Activated T-cell treated with anti-CD3 and anti-CD28 coated beads for 1 hour (primary cell): ENCODE results near the gene SLF2.
"Not testable (repeated sequence)": the region's sequence is repeated elsewhere in the genome, so short reads cannot be mapped to it uniquely, and the experiment has no call there.

Experiments
- DNase-seq: peaks from one replicate; pipeline ENCODE4 v3.0.0-alpha.2; 2020; ENCODE audit warnings: low read depth

Gene SLF2

GRCh38 chr10:100962351-100963080 lies 49.8 kb downstream of the SLF2 start:
- no peak for DNase-seq

- DNase-seq = no peak
Observed at GRCh38 chr10:100963826-100964225, 51.1 kb downstream of the SLF2 start.

- DNase-seq = no peak
Observed at GRCh38 chr10:100965820-100966219, 53.1 kb downstream of the SLF2 start.

GRCh38 chr10:100966887-100967286 lies 54.1 kb downstream of the SLF2 start:
- no peak for DNase-seq

GRCh38 chr10:100967332-100967731 lies 54.6 kb downstream of the SLF2 start:
- no peak for DNase-seq

GRCh38 chr10:100968062-100968736 lies 55.4 kb downstream of the SLF2 start:
- no peak for DNase-seq

GRCh38 chr10:100968863-100969186 lies 56.1 kb downstream of the SLF2 start:
- DNase-seq = no peak

- peak; percentile 33 for DNase-seq
Observed at GRCh38 chr10:100969187-100970075, 56.7 kb downstream of the SLF2 start, which contains the start of gene SEMA4G. Gene SEMA4G, plus strand, starts transcription at chr10:100969504. Its CDS starts 3,409 bp downstream, at chr10:100972913.

GRCh38 chr10:100970076-100970913 lies 57.5 kb downstream of the SLF2 start:
- peak; percentile 20 for DNase-seq

- DNase-seq = no peak
Observed at GRCh38 chr10:100970914-100971811, 58.4 kb downstream of the SLF2 start.

GRCh38 chr10:100972115-100972903 lies 59.5 kb downstream of the SLF2 start:
- no peak for DNase-seq

GRCh38 chr10:100972904-100973535 lies 60.3 kb downstream of the SLF2 start:
- no peak for DNase-seq

- not testable (repeated sequence) for DNase-seq
Observed at GRCh38 chr10:100975397-100975796, 62.6 kb downstream of the SLF2 start.

- DNase-seq = no peak
Observed at GRCh38 chr10:100976906-100977305, 64.1 kb downstream of the SLF2 start.

GRCh38 chr10:100977436-100977835 lies 64.7 kb downstream of the SLF2 start:
- DNase-seq = no peak

GRCh38 chr10:100978121-100978900 lies 65.5 kb downstream of the SLF2 start:
- no peak for DNase-seq

- no peak for DNase-seq
Observed at GRCh38 chr10:100978901-100979195, 66.1 kb downstream of the SLF2 start.

GRCh38 chr10:100979791-100980272 lies 67.1 kb downstream of the SLF2 start:
- DNase-seq = no peak

- DNase-seq = no peak
Observed at GRCh38 chr10:100980311-100980710, 67.5 kb downstream of the SLF2 start.
